PC-3 (cell line): ENCODE data around the gene UBE2L6. TPM values are rescaled to one million over a fixed set of nuclear protein-coding genes. Genes with fewer than 3 reads are reported as not detected.

Source experiments
- ATAC-seq: fragments of 200-7000 bp; cut with Tn5 transposase; 2 replicates; pipeline ENCODE4 v1.9.1; 2020; ENCODE audit warnings: mild to moderate bottlenecking, moderate library complexity
- BruUV-seq: library from RNA; stranded (reverse); fragments of 400-500 nt; replicated peaks from 2 replicates; lab custom pipeline; 2021; lab: Mats Ljungman, UMichigan
- CTCF ChIA-PET: fragments of 300-600 bp; sonication (Branson Sonifier 250); formaldehyde crosslinking; loops from one replicate; lab custom pipeline; 2022; ENCODE audit warnings: antibody characterized with exemption; lab: Charles Lee
- POLR2A ChIA-PET: fragments of 300-600 bp; sonication (Branson Sonifier 250); formaldehyde crosslinking; loops from one replicate; lab custom pipeline; 2022; ENCODE audit warnings: antibody characterized with exemption; ENCODE audit not compliant: unreplicated experiment; lab: Charles Lee
- DNase-seq: peaks from one replicate; pipeline ENCODE4 v3.0.0-alpha.2; 2015
- H2AFZ ChIP-seq: fragments of 300-600 bp; sonication (generic); 2 replicates; pipeline ENCODE4 v1.6.0; 2016; ENCODE audit warnings: antibody characterized with exemption, low read length
- H3F3A ChIP-seq: fragments of 300-600 bp; sonication (generic); one replicate; pipeline ENCODE4 v1.6.0; 2017; ENCODE audit warnings: antibody characterized with exemption, low read length, control low read depth, mild to moderate bottlenecking; ENCODE audit not compliant: unreplicated experiment
- H3K27ac ChIP-seq: fragments of 300-600 bp; sonication (generic); 2 replicates; pipeline ENCODE4 v1.5.1; 2016; ENCODE audit warnings: mild to moderate bottlenecking, low read length
- H3K27me3 ChIP-seq: fragments of 300-600 bp; sonication (generic); 2 replicates; pipeline ENCODE4 v1.6.1; 2016; ENCODE audit warnings: low read length, mixed read lengths
- H3K36me3 ChIP-seq: fragments of 300-600 bp; sonication (generic); 2 replicates; pipeline ENCODE4 v1.6.1; 2016; ENCODE audit warnings: low read depth, mixed run types, low read length, mixed read lengths
- H3K4me1 ChIP-seq: fragments of 300-600 bp; sonication (generic); 2 replicates; pipeline ENCODE4 v1.5.1; 2016; ENCODE audit warnings: low read length; ENCODE audit not compliant: insufficient read depth
- H3K4me2 ChIP-seq: fragments of 300-600 bp; sonication (generic); 2 replicates; pipeline ENCODE4 v1.6.0; 2016; ENCODE audit warnings: low read length
- H3K4me3 ChIP-seq: fragments of 300-600 bp; sonication (generic); 2 replicates; pipeline ENCODE4 v1.5.1; 2016; ENCODE audit warnings: mild to moderate bottlenecking, low read length, mixed read lengths
- H3K79me2 ChIP-seq: fragments of 300-600 bp; sonication (generic); 2 replicates; pipeline ENCODE4 v1.6.1; 2017; ENCODE audit warnings: low read length, mixed read lengths
- H3K9ac ChIP-seq: fragments of 300-600 bp; sonication (generic); 2 replicates; pipeline ENCODE4 v1.6.0; 2016; ENCODE audit warnings: mild to moderate bottlenecking, low read length
- H3K9me2 ChIP-seq: fragments of 300-600 bp; sonication (generic); replicated peaks from 2 replicates; pipeline ENCODE4 v1.6.1; 2016; ENCODE audit warnings: mixed run types, low read length, mixed read lengths
- H3K9me3 ChIP-seq: fragments of 300-600 bp; sonication (generic); 2 replicates; pipeline ENCODE4 v1.6.1; 2016; ENCODE audit warnings: low read length, mixed read lengths
- H4K20me1 ChIP-seq: fragments of 300-600 bp; sonication (generic); 2 replicates; pipeline ENCODE4 v1.6.1; 2016; ENCODE audit warnings: low read length, mixed read lengths
- CTCF ChIP-seq: fragments of 300-600 bp; sonication (generic); conservative IDR thresholded peaks from 2 replicates; pipeline ENCODE4 v1.5.1; 2017; ENCODE audit warnings: antibody characterized with exemption, low read depth, mild to moderate bottlenecking, low read length
- EZH2 ChIP-seq: fragments of 300-600 bp; sonication (generic); IDR thresholded peaks from one replicate; pipeline ENCODE4 v1.6.1; 2017; ENCODE audit warnings: antibody characterized with exemption, mild to moderate bottlenecking, low read length; ENCODE audit not compliant: unreplicated experiment
- EZH2phosphoT487 ChIP-seq: fragments of 300-600 bp; sonication (generic); IDR thresholded peaks from 2 replicates; pipeline ENCODE4 v1.6.1; 2018; ENCODE audit warnings: mild to moderate bottlenecking, antibody characterized with exemption, low read length, borderline replicate concordance
- intact Hi-C: fragments of 100-400 bp; cut with micrococcal nuclease; formaldehyde crosslinking; loops from 2 replicates; pipeline ENCODE4 v1.9.0; 2023
- total RNA-seq: library from RNA; depleted of rRNA; stranded (reverse); fragments of >200 nt; gene quantifications from 2 replicates; pipeline ENCODE4 v1.2.3, GENCODE V29; 2014

UBE2L6 gene
- total RNA-seq, 1 experiment from 2014 or later: 16.5 TPM

GRCh38 chr11:57584341-57584740 lies 16.9 kb upstream of the UBE2L6 start:
- ATAC-seq (no peak), DNase-seq (no peak)
- H3K4me2 ChIP-seq: no peak overlapping the region
- intact Hi-C loops: no loop called here
- no peak for TF ChIP-seq EZH2phosphoT487
- no peak for TF ChIP-seq EZH2
- TF ChIP-seq CTCF: no peak
- no peaks in the 10 kb centered on the region for H3K4me1 ChIP-seq
- H3K79me2 ChIP-seq: no peaks in the 10 kb centered on the region
- H3K9me2 ChIP-seq: no peaks in the 10 kb centered on the region
- no peaks in the 10 kb centered on the region for H3K36me3 ChIP-seq
- no peaks in the 10 kb centered on the region for H4K20me1 ChIP-seq
- H3K4me3 ChIP-seq: no peak overlapping the region
- CTCF ChIA-PET: interaction anchor here (0.6 kb wide), 1 partner anchor 234 kb away, joined by 3 read pairs; no protein-coding TSS in a partner anchor
- H3K27ac ChIP-seq: no peak overlapping the region
- POLR2A ChIA-PET: no interaction called here
- no peak overlapping the region for H3K9ac ChIP-seq
- no peak overlapping the region for H2AFZ ChIP-seq
- no peaks in the 10 kb centered on the region for H3K9me3 ChIP-seq
- H3K27me3 ChIP-seq: peaks cover 9% of the 10 kb centered on the region; the same call in 1 of the 2 replicates
- BruUV-seq: no TSS peak
- no peaks in the 10 kb centered on the region for H3F3A ChIP-seq

GRCh38 chr11:57574061-57574460 lies 6.6 kb upstream of the UBE2L6 start:
- no peaks in the 10 kb centered on the region for H3F3A ChIP-seq
- ChIA-PET POLR2A (no interaction called here), CTCF (no interaction called here)
- no peak overlapping the region for H3K27ac ChIP-seq
- DNase-seq: no peak
- intact Hi-C loops: no loop called here
- H3K4me2 ChIP-seq: no peak overlapping the region
- H3K4me3 ChIP-seq: no peak overlapping the region
- no peak for TF ChIP-seq CTCF
- no peak for TF ChIP-seq EZH2
- no peak for TF ChIP-seq EZH2phosphoT487
- H2AFZ ChIP-seq: no peak overlapping the region
- no peak for ATAC-seq
- peaks cover 11% of the 10 kb centered on the region; the same call in 1 of the 2 replicates for H3K27me3 ChIP-seq
- H3K9ac ChIP-seq: no peak overlapping the region
- no peaks in the 10 kb centered on the region for H3K79me2 ChIP-seq
- peaks cover 6% of the 10 kb centered on the region for H3K4me1 ChIP-seq
- H4K20me1 ChIP-seq: no peaks in the 10 kb centered on the region
- BruUV-seq: no TSS peak
- H3K9me2 ChIP-seq: no peaks in the 10 kb centered on the region
- H3K36me3 ChIP-seq: no peaks in the 10 kb centered on the region
- H3K9me3 ChIP-seq: no peaks in the 10 kb centered on the region

- DNase-seq: no peak
- intact Hi-C loops: no loop called here
- Histone ChIP-seq H3K4me3 (no peak overlapping the region), H3K9me2 (no peaks in the 10 kb centered on the region), H3F3A (no peaks in the 10 kb centered on the region), H3K36me3 (no peaks in the 10 kb centered on the region), H2AFZ (no peak overlapping the region), H3K4me1 (peaks cover 12% of the 10 kb centered on the region), H3K9me3 (no peaks in the 10 kb centered on the region), H3K27me3 (peaks cover 2% of the 10 kb centered on the region; the same call in 1 of the 2 replicates), H3K9ac (no peak overlapping the region), H3K4me2 (no peak overlapping the region), H4K20me1 (no peaks in the 10 kb centered on the region), H3K79me2 (no peaks in the 10 kb centered on the region), H3K27ac (no peak overlapping the region)
- ATAC-seq: no peak
- TF ChIP-seq CTCF: no peak
- TF ChIP-seq EZH2: no peak
- no peak for TF ChIP-seq EZH2phosphoT487
- POLR2A ChIA-PET: no interaction called here
- CTCF ChIA-PET: no interaction called here
- no TSS peak for BruUV-seq
These were observed 4.1 kb upstream of the UBE2L6 start for GRCh38 chr11:57571606-57572005.
